ENCODE measurements around the gene KCNG4. TPM values are rescaled to one million over a fixed set of nuclear protein-coding genes. Genes with fewer than 3 reads are reported as not detected.

KCNG4 gene
- polyA plus RNA-seq, 1 donor (not counting 4 experiments of a cell fraction or from before 2014, with no cell fraction given), result not detected

GRCh38 chr16:84274515-84274914, 34.7 kb upstream of the KCNG4 start:
- no peak overlapping the region for H3K4me3 ChIP-seq (ENCODE audit: control insufficient read depth in 2 of 3, extremely low read depth in 1 of 3, insufficient read depth in 2 of 3, low read depth in 1 of 3, low read length in 3 of 3)
- no peak overlapping the region for H3K9ac ChIP-seq (ENCODE audit: control insufficient read depth, extremely low read depth, insufficient read depth, low read length)
- H3K36me3 ChIP-seq (ENCODE audit: control insufficient read depth in 2 of 2, extremely low read depth in 1 of 2, insufficient read depth in 2 of 2, low read length in 2 of 2), result no peaks in the 10 kb centered on the region
- DNase-seq (ENCODE audit: low read depth, low spot score), result no peak
- FAIRE-seq, result no peak
- no peaks in the 10 kb centered on the region for H3K9me3 ChIP-seq (ENCODE audit: control insufficient read depth, low read depth, low read length)
- dilution Hi-C loops (cut with MboI; ENCODE audit: extremely low pct_ligation_motif_present, low sequenced_read_pairs), result loop anchor here (25.0 kb wide), 1 partner anchor 163 kb away; no protein-coding TSS in a partner anchor
- no peak overlapping the region for H3K27ac ChIP-seq (ENCODE audit: control insufficient read depth, insufficient read depth, low read length)
- no peak overlapping the region for H2AFZ ChIP-seq (ENCODE audit: control insufficient read depth, low read length)
- H4K20me1 ChIP-seq (ENCODE audit: control insufficient read depth, extremely low read depth, insufficient read depth, low read length), result no peaks in the 10 kb centered on the region
- H3K27me3 ChIP-seq (ENCODE audit: control insufficient read depth, extremely low read depth, insufficient read depth, low read length), result peaks cover 15% of the 10 kb centered on the region
- no peaks in the 10 kb centered on the region for H3K9me1 ChIP-seq (ENCODE audit: control insufficient read depth, extremely low read depth, insufficient read depth, low read length)
- no peaks in the 10 kb centered on the region for H3K79me2 ChIP-seq (ENCODE audit: control insufficient read depth, insufficient read depth, low read length)
- TF ChIP-seq EZH2 (IDR thresholded peaks at IDR 0.05; ENCODE audit: low read length) (no peak), CTCF (optimal IDR thresholded peaks at IDR 0.05 in 1 of 3, IDR thresholded peaks at IDR 0.05 in 1 of 3, conservative IDR thresholded peaks at IDR 0.05 in 1 of 3; ENCODE audit: extremely low read depth in 1 of 3, insufficient read depth in 2 of 3, low read length in 3 of 3) (no peak)
- H3K4me1 ChIP-seq (ENCODE audit: control insufficient read depth, extremely low read depth, insufficient read depth, low read length), result no peaks in the 10 kb centered on the region
- no peak overlapping the region for H3K4me2 ChIP-seq (ENCODE audit: control insufficient read depth, extremely low read depth, insufficient read depth, low read depth, low read length)

GRCh38 chr16:84272740-84273320, 33.0 kb upstream of the KCNG4 start:
- no peak for DNase-seq (ENCODE audit: low read depth, low spot score)
- Histone ChIP-seq H4K20me1 (ENCODE audit: control insufficient read depth, extremely low read depth, insufficient read depth, low read length) (no peaks in the 10 kb centered on the region), H3K4me1 (ENCODE audit: control insufficient read depth, extremely low read depth, insufficient read depth, low read length) (no peaks in the 10 kb centered on the region), H2AFZ (ENCODE audit: control insufficient read depth, low read length) (no peak overlapping the region), H3K79me2 (ENCODE audit: control insufficient read depth, insufficient read depth, low read length) (no peaks in the 10 kb centered on the region), H3K27ac (ENCODE audit: control insufficient read depth, insufficient read depth, low read length) (no peak overlapping the region), H3K9ac (ENCODE audit: control insufficient read depth, extremely low read depth, insufficient read depth, low read length) (no peak overlapping the region), H3K27me3 (ENCODE audit: control insufficient read depth, extremely low read depth, insufficient read depth, low read length) (peaks cover 11% of the 10 kb centered on the region), H3K4me3 (ENCODE audit: control insufficient read depth in 2 of 3, extremely low read depth in 1 of 3, insufficient read depth in 2 of 3, low read depth in 1 of 3, low read length in 3 of 3) (no peak overlapping the region), H3K4me2 (ENCODE audit: control insufficient read depth, extremely low read depth, insufficient read depth, low read depth, low read length) (no peak overlapping the region), H3K9me1 (ENCODE audit: control insufficient read depth, extremely low read depth, insufficient read depth, low read length) (no peaks in the 10 kb centered on the region), H3K9me3 (ENCODE audit: control insufficient read depth, low read depth, low read length) (no peaks in the 10 kb centered on the region), H3K36me3 (ENCODE audit: control insufficient read depth in 2 of 2, extremely low read depth in 1 of 2, insufficient read depth in 2 of 2, low read length in 2 of 2) (no peaks in the 10 kb centered on the region)
- TF ChIP-seq EZH2 (IDR thresholded peaks at IDR 0.05; ENCODE audit: low read length) (no peak), CTCF (optimal IDR thresholded peaks at IDR 0.05 in 1 of 3, IDR thresholded peaks at IDR 0.05 in 1 of 3, conservative IDR thresholded peaks at IDR 0.05 in 1 of 3; ENCODE audit: extremely low read depth in 1 of 3, insufficient read depth in 2 of 3, low read length in 3 of 3) (no peak)
- no peak for FAIRE-seq
- dilution Hi-C loops (cut with MboI; ENCODE audit: extremely low pct_ligation_motif_present, low sequenced_read_pairs), result loop anchor here (25.0 kb wide), 1 partner anchor 164 kb away; no protein-coding TSS in a partner anchor

Measured in keratinocyte (primary cell).